Neural progenitor cell (in vitro differentiated cells): ENCODE measurements around the gene PKNOX1. TPM values are rescaled to one million over a fixed set of nuclear protein-coding genes. Genes with fewer than 3 reads are reported as not detected.
"Not testable (repeated sequence)": the region's sequence is repeated elsewhere in the genome, so short reads cannot be mapped to it uniquely, and the experiment has no call there.

ENCODE experiments used
- DNase-seq: peaks from one replicate; pipeline ENCODE4 v3.0.0-alpha.2; 2016; ENCODE audit warnings: low spot score
- H2AFZ ChIP-seq: fragments of 200-600 bp; sonication (generic); replicated peaks from 2 replicates; pipeline ENCODE4 v1.6.1; 2016; ENCODE audit warnings: antibody characterized with exemption
- H3F3A ChIP-seq: fragments of 200-600 bp; sonication (generic); 2 replicates; pipeline ENCODE4 v1.6.1; 2016; ENCODE audit warnings: antibody characterized with exemption, low read depth
- H3K27ac ChIP-seq: fragments of 200-600 bp; sonication (generic); 2 replicates; pipeline ENCODE4 v1.5.1; 2016; ENCODE audit warnings: mild to moderate bottlenecking
- H3K27me3 ChIP-seq: fragments of 200-600 bp; sonication (generic); 2 replicates; pipeline ENCODE4 v1.6.1; 2016; ENCODE audit warnings: mild to moderate bottlenecking, moderate library complexity
- H3K36me3 ChIP-seq: fragments of 200-600 bp; sonication (generic); 2 replicates; pipeline ENCODE4 v1.5.1; 2016
- H3K4me1 ChIP-seq: fragments of 200-600 bp; sonication (generic); 2 replicates; pipeline ENCODE4 v1.6.1; 2016; ENCODE audit warnings: mixed run types
- H3K4me2 ChIP-seq: fragments of 200-600 bp; sonication (generic); 2 replicates; pipeline ENCODE4 v1.6.1; 2016
- H3K4me3 ChIP-seq: fragments of 200-600 bp; sonication (generic); 2 replicates; pipeline ENCODE4 v1.5.1; 2016
- H3K79me2 ChIP-seq: fragments of 200-600 bp; sonication (generic); 2 replicates; pipeline ENCODE4 v1.6.1; 2016; ENCODE audit warnings: low read depth
- H3K9ac ChIP-seq: fragments of 200-600 bp; sonication (generic); 2 replicates; pipeline ENCODE4 v1.6.1; 2016
- H3K9me3 ChIP-seq: fragments of 200-600 bp; sonication (generic); 2 replicates; pipeline ENCODE4 v1.5.1; 2016; ENCODE audit warnings: low read depth
- H4K20me1 ChIP-seq: fragments of 200-600 bp; sonication (generic); 2 replicates; pipeline ENCODE4 v1.6.1; 2016; ENCODE audit warnings: low read depth
- H3K27ac Mint-ChIP-seq: 3 replicates; pipeline ENCODE4 v1.8.0; 2021; ENCODE audit warnings: mixed read lengths
- H3K27me3 Mint-ChIP-seq: 2 replicates; pipeline ENCODE4 v1.8.0; 2022; ENCODE audit warnings: low read depth, mild to moderate bottlenecking, inconsistent platforms, moderate library complexity, mixed read lengths; ENCODE audit not compliant: insufficient read depth
- H3K36me3 Mint-ChIP-seq: 3 replicates; pipeline ENCODE4 v1.8.0; 2021; ENCODE audit warnings: mixed read lengths
- H3K4me1 Mint-ChIP-seq: 3 replicates; pipeline ENCODE4 v1.8.0; 2021; ENCODE audit warnings: mixed read lengths
- H3K4me3 Mint-ChIP-seq: 3 replicates; pipeline ENCODE4 v1.8.0; 2021; ENCODE audit warnings: mild to moderate bottlenecking, moderate library complexity, mixed read lengths
- H3K9me3 Mint-ChIP-seq: 3 replicates; pipeline ENCODE4 v1.8.0; 2020; ENCODE audit warnings: mixed read lengths
- CTCF ChIP-seq: fragments of 200-600 bp; sonication (generic); IDR thresholded peaks from 2 replicates; pipeline ENCODE4 v1.5.1; 2017; ENCODE audit warnings: antibody characterized with exemption, mild to moderate bottlenecking
- EZH2 ChIP-seq: fragments of 200-600 bp; sonication (generic); IDR thresholded peaks from 2 replicates; pipeline ENCODE4 v1.6.1; 2017; ENCODE audit warnings: antibody characterized with exemption, mild to moderate bottlenecking, moderate library complexity
- EZH2phosphoT487 ChIP-seq: fragments of 200-600 bp; sonication (generic); IDR thresholded peaks from 2 replicates; pipeline ENCODE4 v1.6.1; 2017; ENCODE audit warnings: antibody characterized with exemption
- total RNA-seq: library from RNA; depleted of rRNA; stranded (reverse); fragments of >200 nt; gene quantifications from 2 replicates; pipeline ENCODE4 v1.2.3, GENCODE V29; 2015; ENCODE audit warnings: low replicate concordance

The PKNOX1 gene
- total RNA-seq, 1 donor from 2014 or later: 11.0 TPM

GRCh38 chr21:42937960-42938605, 36.3 kb upstream of the PKNOX1 start:
- no peak for DNase-seq
- Histone ChIP-seq H3K4me1 (peaks cover 7% of the 10 kb centered on the region), H3K4me2 (peak overlapping the region; percentile 51), H3K27ac (no peak overlapping the region), H3K4me3 (no peak overlapping the region), H3K79me2 (no peaks in the 10 kb centered on the region), H3K9me3 (no peaks in the 10 kb centered on the region), H3K9ac (no peak overlapping the region), H3K36me3 (no peaks in the 10 kb centered on the region), H3K27me3 (no peaks in the 10 kb centered on the region), H3F3A (peaks cover 13% of the 10 kb centered on the region), H2AFZ (no peak overlapping the region), H4K20me1 (no peaks in the 10 kb centered on the region)
- Mint-ChIP-seq H3K9me3 (no peaks in the 10 kb centered on the region), H3K27ac (no peak overlapping the region), H3K27me3 (peaks cover 6% of the 10 kb centered on the region), H3K4me3 (no peak overlapping the region), H3K36me3 (no peaks in the 10 kb centered on the region), H3K4me1 (peaks cover 3% of the 10 kb centered on the region)
- no peak for TF ChIP-seq CTCF

- DNase-seq, H3K27ac Mint-ChIP-seq, H3K79me2 ChIP-seq, H3K4me3 Mint-ChIP-seq, H3K9me3 Mint-ChIP-seq, H2AFZ ChIP-seq, H3K36me3 ChIP-seq, H3K4me2 ChIP-seq, H3K27me3 Mint-ChIP-seq, H4K20me1 ChIP-seq, H3K4me1 Mint-ChIP-seq, H3K9me3 ChIP-seq, H3K36me3 Mint-ChIP-seq, H3K9ac ChIP-seq, H3K4me3 ChIP-seq, H3K4me1 ChIP-seq, H3K27ac ChIP-seq, H3K27me3 ChIP-seq: not testable (repeated sequence)
- H3F3A ChIP-seq: peaks cover 13% of the 10 kb centered on the region
Observed at GRCh38 chr21:42938606-42938995, 35.8 kb upstream of the PKNOX1 start.

- no peak overlapping the region for H3K27ac Mint-ChIP-seq
- H3K27ac ChIP-seq: no peak overlapping the region
- H3K9ac ChIP-seq: no peak overlapping the region
- H3K27me3 ChIP-seq: no peaks in the 10 kb centered on the region
- H3K9me3 ChIP-seq: no peaks in the 10 kb centered on the region
- H3K36me3 ChIP-seq: no peaks in the 10 kb centered on the region
- H3K4me3 Mint-ChIP-seq: no peak overlapping the region
- no peak overlapping the region for H2AFZ ChIP-seq
- peaks cover 13% of the 10 kb centered on the region for H3F3A ChIP-seq
- no peaks in the 10 kb centered on the region for H3K79me2 ChIP-seq
- peaks cover 6% of the 10 kb centered on the region for H3K27me3 Mint-ChIP-seq
- H3K4me2 ChIP-seq: no peak overlapping the region
- no peak overlapping the region for H3K4me3 ChIP-seq
- H3K9me3 Mint-ChIP-seq: no peaks in the 10 kb centered on the region
- no peaks in the 10 kb centered on the region for H3K4me1 Mint-ChIP-seq
- no peak for DNase-seq
- TF ChIP-seq EZH2 (no peak), CTCF (no peak), EZH2phosphoT487 (no peak)
- no peaks in the 10 kb centered on the region for H3K36me3 Mint-ChIP-seq
- peaks cover 7% of the 10 kb centered on the region for H3K4me1 ChIP-seq
- no peaks in the 10 kb centered on the region for H4K20me1 ChIP-seq
Observed at GRCh38 chr21:42939582-42940413, 34.6 kb upstream of the PKNOX1 start.

- no peaks in the 10 kb centered on the region for H3K9me3 Mint-ChIP-seq
- H2AFZ ChIP-seq: no peak overlapping the region
- H3F3A ChIP-seq: peaks cover 13% of the 10 kb centered on the region
- no peak overlapping the region for H3K27ac Mint-ChIP-seq
- H3K4me1 ChIP-seq: peaks cover 7% of the 10 kb centered on the region
- no peak overlapping the region for H3K4me3 ChIP-seq
- H3K9me3 ChIP-seq: no peaks in the 10 kb centered on the region
- H3K36me3 ChIP-seq: no peaks in the 10 kb centered on the region
- no peaks in the 10 kb centered on the region for H3K36me3 Mint-ChIP-seq
- H3K4me3 Mint-ChIP-seq: no peak overlapping the region
- no peak for DNase-seq
- no peak overlapping the region for H3K27ac ChIP-seq
- H3K9ac ChIP-seq: no peak overlapping the region
- H3K27me3 ChIP-seq: no peaks in the 10 kb centered on the region
- H3K27me3 Mint-ChIP-seq: peaks cover 4% of the 10 kb centered on the region
- no peak overlapping the region for H3K4me2 ChIP-seq
- H3K79me2 ChIP-seq: no peaks in the 10 kb centered on the region
- peaks cover 4% of the 10 kb centered on the region for H3K4me1 Mint-ChIP-seq
- no peaks in the 10 kb centered on the region for H4K20me1 ChIP-seq
- TF ChIP-seq EZH2phosphoT487: no peak
- no peak for TF ChIP-seq CTCF
- no peak for TF ChIP-seq EZH2
Observed at GRCh38 chr21:42941696-42942085, 32.7 kb upstream of the PKNOX1 start.
